Activated CD8-positive, alpha-beta T cell treated with anti-CD3 and anti-CD28 coated beads for 36 hours (primary cell): ENCODE measurements around the gene GDPD5. TPM values are rescaled to one million over a fixed set of nuclear protein-coding genes. Genes with fewer than 3 reads are reported as not detected.

Experiments used
- ATAC-seq: fragments of 200-7000 bp; cut with Tn5 transposase; one replicate; pipeline ENCODE4 v1.10.0; 2021; ENCODE audit warnings: mild to moderate bottlenecking, moderate library complexity
- CTCF ChIA-PET: fragments of 350-600 bp; sonication (Branson Sonifier 250); formaldehyde crosslinking; loops from one replicate; lab custom pipeline; 2021; ENCODE audit warnings: antibody characterized with exemption; lab: Charles Lee
- POLR2A ChIA-PET: fragments of 350-600 bp; sonication (Branson Sonifier 250); formaldehyde crosslinking; loops from one replicate; lab custom pipeline; 2021; ENCODE audit warnings: antibody characterized with exemption; lab: Charles Lee
- DNase-seq: peaks from one replicate; pipeline ENCODE4 v3.0.0-alpha.2; 2020
- H3K27ac Mint-ChIP-seq: one replicate; pipeline ENCODE4 v1.8.0; 2021; ENCODE audit warnings: mild to moderate bottlenecking, mixed read lengths
- H3K27me3 Mint-ChIP-seq: one replicate; pipeline ENCODE4 v1.8.0; 2021; ENCODE audit warnings: mixed read lengths
- H3K36me3 Mint-ChIP-seq: one replicate; pipeline ENCODE4 v1.8.0; 2021; ENCODE audit warnings: low read depth, mixed read lengths
- H3K4me1 Mint-ChIP-seq: one replicate; pipeline ENCODE4 v1.8.0; 2021; ENCODE audit warnings: low read depth, mixed read lengths
- H3K4me3 Mint-ChIP-seq: one replicate; pipeline ENCODE4 v1.8.0; 2021; ENCODE audit warnings: mild to moderate bottlenecking, moderate library complexity, mixed read lengths
- H3K9me3 Mint-ChIP-seq: one replicate; pipeline ENCODE4 v1.8.0; 2021; ENCODE audit warnings: mixed read lengths
- intact Hi-C: fragments of 100-400 bp; cut with micrococcal nuclease; formaldehyde crosslinking; loops from one replicate; pipeline ENCODE4 v1.10.0; 2022
- total RNA-seq, 2 experiments: library from RNA; stranded (reverse); gene quantifications; one replicate each; pipeline ENCODE4 v1.2.3, GENCODE V29; 2021
- TF ChIP-seq, protein P1 (sequence below): fragments of 200-600 bp; IDR thresholded peaks from one replicate; pipeline ENCODE4 v1.8.0; 2022; ENCODE audit warnings: antibody characterized with exemption, mild to moderate bottlenecking

GDPD5 gene
- total RNA-seq, 2 experiments from 2014 or later: 7.8 to 11.0 TPM

GRCh38 chr11:75565916-75566762, 40.4 kb upstream of the GDPD5 start:
- CTCF ChIA-PET: interaction anchor here (0.9 to 4.1 kb wide), 7 partner anchors 11 to 178 kb away, joined by 3 to 22 read pairs (median 3); no protein-coding TSS in a partner anchor
- ATAC-seq: no peak
- Mint-ChIP-seq H3K27me3 (no peaks in the 10 kb centered on the region), H3K27ac (peak overlapping the region; percentile 62), H3K36me3 (peaks cover 11% of the 10 kb centered on the region), H3K9me3 (no peaks in the 10 kb centered on the region), H3K4me1 (peaks cover 27% of the 10 kb centered on the region), H3K4me3 (no peak overlapping the region)
- intact Hi-C loops: no loop called here
- DNase-seq: peak; percentile 42
- POLR2A ChIA-PET: interaction anchor here (0.5 to 1.4 kb wide), 3 partner anchors 17 to 1352 kb away, joined by 4 read pairs; no protein-coding TSS in a partner anchor
- TF ChIP-seq, protein P1, sequence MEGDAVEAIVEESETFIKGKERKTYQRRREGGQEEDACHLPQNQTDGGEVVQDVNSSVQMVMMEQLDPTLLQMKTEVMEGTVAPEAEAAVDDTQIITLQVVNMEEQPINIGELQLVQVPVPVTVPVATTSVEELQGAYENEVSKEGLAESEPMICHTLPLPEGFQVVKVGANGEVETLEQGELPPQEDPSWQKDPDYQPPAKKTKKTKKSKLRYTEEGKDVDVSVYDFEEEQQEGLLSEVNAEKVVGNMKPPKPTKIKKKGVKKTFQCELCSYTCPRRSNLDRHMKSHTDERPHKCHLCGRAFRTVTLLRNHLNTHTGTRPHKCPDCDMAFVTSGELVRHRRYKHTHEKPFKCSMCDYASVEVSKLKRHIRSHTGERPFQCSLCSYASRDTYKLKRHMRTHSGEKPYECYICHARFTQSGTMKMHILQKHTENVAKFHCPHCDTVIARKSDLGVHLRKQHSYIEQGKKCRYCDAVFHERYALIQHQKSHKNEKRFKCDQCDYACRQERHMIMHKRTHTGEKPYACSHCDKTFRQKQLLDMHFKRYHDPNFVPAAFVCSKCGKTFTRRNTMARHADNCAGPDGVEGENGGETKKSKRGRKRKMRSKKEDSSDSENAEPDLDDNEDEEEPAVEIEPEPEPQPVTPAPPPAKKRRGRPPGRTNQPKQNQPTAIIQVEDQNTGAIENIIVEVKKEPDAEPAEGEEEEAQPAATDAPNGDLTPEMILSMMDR: no peak

- no peaks in the 10 kb centered on the region for H3K27me3 Mint-ChIP-seq
- TF ChIP-seq, protein P1: no peak
- no peak overlapping the region for H3K27ac Mint-ChIP-seq
- peaks cover 32% of the 10 kb centered on the region for H3K4me1 Mint-ChIP-seq
- no peak overlapping the region for H3K4me3 Mint-ChIP-seq
- peaks cover 11% of the 10 kb centered on the region for H3K36me3 Mint-ChIP-seq
- ChIA-PET POLR2A (interaction anchor here (1.0 to 1.4 kb wide), 3 partner anchors 12 to 28 kb away, joined by 3 to 4 read pairs (median 4); no protein-coding TSS in a partner anchor), CTCF (interaction anchor here (0.9 to 4.1 kb wide), 5 partner anchors 12 to 177 kb away, joined by 3 to 22 read pairs (median 3); no protein-coding TSS in a partner anchor)
- ATAC-seq: no peak
- intact Hi-C loops: no loop called here
- no peaks in the 10 kb centered on the region for H3K9me3 Mint-ChIP-seq
- DNase-seq: no peak
Observed at GRCh38 chr11:75565221-75565814, 39.6 kb upstream of the GDPD5 start.

DNA sequence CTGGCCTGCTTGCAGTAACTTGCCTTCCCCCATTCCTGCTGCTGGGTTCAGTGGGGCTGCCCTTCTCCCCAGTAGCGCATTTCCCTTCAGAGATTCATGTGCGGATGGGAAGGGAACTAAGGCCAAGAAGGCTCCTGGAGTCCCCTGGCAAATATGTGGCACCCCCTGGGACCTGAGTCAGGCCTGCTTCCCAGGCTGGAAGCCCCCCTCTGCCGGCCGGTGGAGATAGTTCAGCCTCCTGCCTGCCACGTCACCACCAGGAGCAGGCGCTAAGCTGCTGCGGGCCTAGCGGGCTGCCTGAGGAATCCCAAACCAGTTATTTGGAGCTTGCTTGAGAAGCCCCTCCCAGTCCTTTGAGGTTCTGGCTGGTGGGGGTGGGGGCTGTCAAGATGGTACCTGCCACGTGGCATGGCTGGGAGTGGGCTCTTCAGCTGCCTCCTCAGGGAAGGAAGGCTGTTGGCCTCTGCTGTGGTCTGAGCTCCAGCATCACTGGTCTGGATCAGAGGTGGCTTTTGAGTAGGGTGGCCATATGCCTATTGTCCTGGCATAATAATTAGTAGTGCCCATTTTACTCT, 38.3 kb upstream of the GDPD5 start:
- peak overlapping the region; percentile 100 for H3K4me3 Mint-ChIP-seq
- peaks cover 8% of the 10 kb centered on the region for H3K36me3 Mint-ChIP-seq
- no peaks in the 10 kb centered on the region for H3K27me3 Mint-ChIP-seq
- DNase-seq (no peak), ATAC-seq (no peak)
- no peaks in the 10 kb centered on the region for H3K9me3 Mint-ChIP-seq
- peak overlapping the region; percentile 99 for H3K27ac Mint-ChIP-seq
- CTCF ChIA-PET: no interaction called here
- TF ChIP-seq, protein P1: no peak
- POLR2A ChIA-PET: interaction anchor here (1.4 kb wide), 1 partner anchor 11 kb away, joined by 3 read pairs; no protein-coding TSS in a partner anchor
- intact Hi-C loops: no loop called here
- H3K4me1 Mint-ChIP-seq: peaks cover 32% of the 10 kb centered on the region

GRCh38 chr11:75563501-75563977, 37.8 kb upstream of the GDPD5 start:
- Mint-ChIP-seq H3K36me3 (peaks cover 2% of the 10 kb centered on the region), H3K4me3 (peak overlapping the region; percentile 100), H3K27me3 (no peaks in the 10 kb centered on the region), H3K27ac (peak overlapping the region; percentile 99), H3K9me3 (no peaks in the 10 kb centered on the region), H3K4me1 (peaks cover 32% of the 10 kb centered on the region)
- CTCF ChIA-PET: no interaction called here
- no peak for ATAC-seq
- POLR2A ChIA-PET: no interaction called here
- TF ChIP-seq, protein P1: no peak
- intact Hi-C loops: no loop called here
- no peak for DNase-seq
